Measurements from ENCODE around the gene SMG9. TPM values are rescaled to one million over a fixed set of nuclear protein-coding genes. Genes with fewer than 3 reads are reported as not detected.

The SMG9 gene
- total and polyA plus RNA-seq, 2 of the 13 experiments (the other 11 are each of a cell fraction or from before 2014, with no cell fraction given) = 16.1 to 18.7 TPM

DNA sequence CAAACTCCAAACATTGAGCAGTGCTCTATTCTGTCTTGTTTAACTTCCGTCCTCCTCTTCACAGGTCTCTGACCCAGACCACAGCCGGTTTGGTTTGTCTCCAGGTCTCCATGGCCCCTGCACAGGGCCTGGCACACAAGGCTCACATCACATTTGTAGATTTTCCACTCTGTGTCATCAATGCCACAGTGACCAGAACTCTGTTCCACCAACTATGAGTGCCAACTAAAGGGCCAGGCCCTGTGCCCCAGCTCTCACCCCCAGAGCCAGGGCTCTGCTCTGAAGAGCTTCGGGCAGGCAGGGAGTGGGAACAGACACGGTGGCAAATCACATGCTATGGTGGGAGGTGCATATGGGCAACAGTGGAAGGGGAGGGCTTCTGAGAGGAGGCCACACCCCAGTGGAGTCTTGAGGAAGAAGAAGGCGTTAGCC, 16.0 kb downstream of the SMG9 start:
- 91% methylated on average over 5 of the region's 5 CpGs for WGBS (ENCODE audit: low lambda C conversion rate)
- H3K36me3 ChIP-seq (replicated peaks in 1 of 2; ENCODE audit: control insufficient read depth in 1 of 2, insufficient read depth in 2 of 2, low read length in 2 of 2) = peaks cover 31 to 82% of the 10 kb centered on the region in 2 experiments
- POLR2A ChIA-PET = no interaction called here

DNA sequence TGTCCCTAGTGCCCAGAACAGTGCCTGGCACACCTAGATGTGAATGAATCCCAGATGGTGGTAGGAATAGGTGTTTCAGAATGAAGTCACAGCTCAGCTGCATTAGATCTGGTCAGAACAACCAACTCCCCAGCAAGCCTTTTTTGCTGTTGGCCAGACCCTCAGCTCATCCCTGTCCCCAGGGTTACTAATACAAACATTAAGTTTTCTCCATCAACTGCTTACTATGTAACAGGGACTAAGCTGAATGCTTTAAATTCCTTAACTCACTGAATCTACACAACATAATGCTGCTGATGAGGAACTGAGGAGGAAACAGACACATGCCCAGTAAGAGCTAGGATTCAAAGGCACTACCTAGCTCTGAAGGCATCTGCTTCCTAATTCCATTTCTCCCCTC, 18.8 kb downstream of the SMG9 start:
- in situ Hi-C loops (cut with HindIII; ENCODE audit: extremely low pct_ligation_motif_present, low pct_unique_long_range_greater_than_20kb) = no loop called here
- no peaks in the 10 kb centered on the region for H3K79me2 ChIP-seq (ENCODE audit: insufficient read depth, low read length)
- CTCF ChIA-PET (ENCODE audit: low intra/inter-chr PET ratio, low total read pairs) = no interaction called here
- no peak for DNase-seq (ENCODE audit: low spot score)
- H4K20me1 ChIP-seq (ENCODE audit: insufficient read depth, low read length) = no peaks in the 10 kb centered on the region
- no peak for ATAC-seq
- peaks cover 27 to 84% of the 10 kb centered on the region in 2 experiments for H3K36me3 ChIP-seq (replicated peaks in 1 of 2; ENCODE audit: control insufficient read depth in 1 of 2, insufficient read depth in 2 of 2, low read length in 2 of 2)
- FAIRE-seq = no peak
- intact Hi-C loops (cut with micrococcal nuclease; ENCODE audit: unreplicated experiment) = no loop called here
- no peaks in the 10 kb centered on the region for H3K4me1 ChIP-seq (ENCODE audit: insufficient read depth, low read length)
- no peaks in the 10 kb centered on the region for H3K9me3 ChIP-seq (ENCODE audit: low read length)
- H3K27me3 ChIP-seq (ENCODE audit: control insufficient read depth in 1 of 2, insufficient read depth in 2 of 2, low read length in 2 of 2) = no peaks in the 10 kb centered on the region
- no peak overlapping the region for H3K27ac ChIP-seq (ENCODE audit: extremely low read length, insufficient read depth, low read length)
- H3K4me3 ChIP-seq (replicated peaks in 1 of 3; ENCODE audit: insufficient read depth in 1 of 3, low read depth in 2 of 3, low read length in 3 of 3) = no peak overlapping the region
- no peak overlapping the region for H3K4me2 ChIP-seq (ENCODE audit: low read depth, low read length)
- no peak overlapping the region for H3K9ac ChIP-seq (ENCODE audit: insufficient read depth, low read depth, low read length)
- no peak overlapping the region for H2AFZ ChIP-seq (ENCODE audit: low read length)
- POLR2A ChIA-PET = interaction anchor here (1.5 kb wide), 1 partner anchor 19 kb away, joined by 5 read pairs; the partner anchor contains the start of gene SMG9
- BruUV-seq (replicated peaks) = no TSS peak
- TF ChIP-seq NFYC (CRISPR knock-in tag; IDR thresholded peaks at IDR 0.05) (no peak), ZNF570 (CRISPR knock-in tag; IDR thresholded peaks at IDR 0.05; ENCODE audit: borderline replicate concordance) (no peak), CHCHD3 (CRISPR knock-in tag; IDR thresholded peaks at IDR 0.05) (no peak), ZNF652 (CRISPR knock-in tag; IDR thresholded peaks at IDR 0.05; ENCODE audit: borderline replicate concordance, low read depth) (no peak), ATF7 (IDR thresholded peaks at IDR 0.05) (no peak), ATF7 (CRISPR knock-in tag; IDR thresholded peaks at IDR 0.05) (no peak)
- TF ChIP-seq, protein P1, sequence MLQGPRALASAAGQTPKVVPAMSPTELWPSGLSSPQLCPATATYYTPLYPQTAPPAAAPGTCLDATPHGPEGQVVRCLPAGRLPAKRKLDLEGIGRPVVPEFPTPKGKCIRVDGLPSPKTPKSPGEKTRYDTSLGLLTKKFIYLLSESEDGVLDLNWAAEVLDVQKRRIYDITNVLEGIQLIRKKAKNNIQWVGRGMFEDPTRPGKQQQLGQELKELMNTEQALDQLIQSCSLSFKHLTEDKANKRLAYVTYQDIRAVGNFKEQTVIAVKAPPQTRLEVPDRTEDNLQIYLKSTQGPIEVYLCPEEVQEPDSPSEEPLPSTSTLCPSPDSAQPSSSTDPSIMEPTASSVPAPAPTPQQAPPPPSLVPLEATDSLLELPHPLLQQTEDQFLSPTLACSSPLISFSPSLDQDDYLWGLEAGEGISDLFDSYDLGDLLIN (CRISPR knock-in tag; IDR thresholded peaks at IDR 0.05; ENCODE audit: borderline replicate concordance) = no peak
- TF ChIP-seq, protein P2, sequence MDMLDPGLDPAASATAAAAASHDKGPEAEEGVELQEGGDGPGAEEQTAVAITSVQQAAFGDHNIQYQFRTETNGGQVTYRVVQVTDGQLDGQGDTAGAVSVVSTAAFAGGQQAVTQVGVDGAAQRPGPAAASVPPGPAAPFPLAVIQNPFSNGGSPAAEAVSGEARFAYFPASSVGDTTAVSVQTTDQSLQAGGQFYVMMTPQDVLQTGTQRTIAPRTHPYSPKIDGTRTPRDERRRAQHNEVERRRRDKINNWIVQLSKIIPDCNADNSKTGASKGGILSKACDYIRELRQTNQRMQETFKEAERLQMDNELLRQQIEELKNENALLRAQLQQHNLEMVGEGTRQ (IDR thresholded peaks at IDR 0.05; ENCODE audit: low read depth, low read length) = no peak
- TF ChIP-seq, protein P2 (CRISPR knock-in tag; IDR thresholded peaks at IDR 0.05; ENCODE audit: borderline replicate concordance) = no peak

More for the DNA sequence above, 16.0 kb downstream of the SMG9 start:
- BruUV-seq (replicated peaks) = no TSS peak
- in situ Hi-C loops (cut with HindIII; ENCODE audit: extremely low pct_ligation_motif_present, low pct_unique_long_range_greater_than_20kb) (no loop called here), intact Hi-C loops (cut with micrococcal nuclease; ENCODE audit: unreplicated experiment) (no loop called here)
- DNase-seq (ENCODE audit: low spot score) (no peak), FAIRE-seq (no peak), ATAC-seq (no peak)
- Histone ChIP-seq H3K4me3 (replicated peaks in 1 of 3; ENCODE audit: insufficient read depth in 1 of 3, low read depth in 2 of 3, low read length in 3 of 3) (no peak overlapping the region), H3K27ac (ENCODE audit: extremely low read length, insufficient read depth, low read length) (no peak overlapping the region), H3K9me3 (ENCODE audit: low read length) (no peaks in the 10 kb centered on the region), H2AFZ (ENCODE audit: low read length) (no peak overlapping the region), H3K4me2 (ENCODE audit: low read depth, low read length) (no peak overlapping the region), H3K9ac (ENCODE audit: insufficient read depth, low read depth, low read length) (no peak overlapping the region), H4K20me1 (ENCODE audit: insufficient read depth, low read length) (no peaks in the 10 kb centered on the region), H3K79me2 (ENCODE audit: insufficient read depth, low read length) (no peaks in the 10 kb centered on the region), H3K4me1 (ENCODE audit: insufficient read depth, low read length) (no peaks in the 10 kb centered on the region), H3K27me3 (ENCODE audit: control insufficient read depth in 1 of 2, insufficient read depth in 2 of 2, low read length in 2 of 2) (no peaks in the 10 kb centered on the region)
- CTCF ChIA-PET (ENCODE audit: low intra/inter-chr PET ratio, low total read pairs) = no interaction called here
- TF ChIP-seq ZNF75D (CRISPR knock-in tag; IDR thresholded peaks at IDR 0.05; ENCODE audit: borderline replicate concordance) (no peak), ASH2L (IDR thresholded peaks at IDR 0.05; ENCODE audit: insufficient read length, low read depth, low read length) (no peak), ZNF484 (CRISPR knock-in tag; IDR thresholded peaks at IDR 0.05; ENCODE audit: borderline replicate concordance, low read depth) (no peak), TBX2 (CRISPR knock-in tag; IDR thresholded peaks at IDR 0.05; ENCODE audit: borderline replicate concordance) (no peak), ARID2 (CRISPR knock-in tag; IDR thresholded peaks at IDR 0.05; ENCODE audit: borderline replicate concordance) (no peak), ZNF550 (CRISPR knock-in tag; IDR thresholded peaks at IDR 0.05; ENCODE audit: borderline replicate concordance) (no peak), SOX6 (IDR thresholded peaks at IDR 0.05) (no peak), SOX6 (CRISPR knock-in tag; IDR thresholded peaks at IDR 0.05) (no peak), ZNF788 (CRISPR knock-in tag; IDR thresholded peaks at IDR 0.05; ENCODE audit: borderline replicate concordance) (no peak), SP2 (CRISPR knock-in tag; IDR thresholded peaks at IDR 0.05) (no peak), MAFG (CRISPR knock-in tag; IDR thresholded peaks at IDR 0.05) (no peak), ZNF34 (CRISPR knock-in tag; IDR thresholded peaks at IDR 0.05; ENCODE audit: borderline replicate concordance) (no peak), ZNF225 (CRISPR knock-in tag; IDR thresholded peaks at IDR 0.05) (no peak), ZNF703 (CRISPR knock-in tag; IDR thresholded peaks at IDR 0.05; ENCODE audit: borderline replicate concordance) (no peak)

All from HepG2 (cell line).